Kidney (tissue), 14 donors: Measurements from ENCODE around the gene ATP6V1F. TPM values are rescaled to one million over a fixed set of nuclear protein-coding genes. Genes with fewer than 3 reads are reported as not detected.

Source experiments
- DNase-seq, 5 donors: peaks; one replicate each; pipeline ENCODE4 v3.0.0-alpha.2; 2013 to 2020
- FAIRE-seq: peaks from 2 replicates; lab custom pipeline; 2012; peaks lifted over from hg19 to GRCh38; lab: Jason Lieb, UNC
- H3K27ac ChIP-seq, 2 donors: one replicate each; pipeline ENCODE4 v1.7.0; 2013; ENCODE audit warnings: low read depth in 2 of 2, low read length in 2 of 2, inconsistent platforms in 1 of 2
- H3K27me3 ChIP-seq: one replicate; pipeline ENCODE4 v1.7.1; 2013; ENCODE audit warnings: low read length, inconsistent platforms; ENCODE audit not compliant: control insufficient read depth, insufficient read depth
- H3K36me3 ChIP-seq, 3 donors: one replicate each; pipeline versions ENCODE4 v1.7.0 to v1.7.1; 2013; ENCODE audit warnings: low read length in 3 of 3, control low read depth in 1 of 3, inconsistent platforms in 1 of 3; ENCODE audit not compliant: insufficient read depth in 3 of 3, control insufficient read depth in 2 of 3
- H3K4me1 ChIP-seq, 3 donors: one replicate each; pipeline versions ENCODE4 v1.7.0 to v1.7.1; 2013; ENCODE audit warnings: low read length in 3 of 3, inconsistent platforms in 1 of 3, low read depth in 1 of 3; ENCODE audit not compliant: control insufficient read depth in 2 of 3, insufficient read depth in 2 of 3
- H3K4me3 ChIP-seq, 3 donors: one replicate each; pipeline versions ENCODE4 v1.7.0 to v1.8.1; 2013; ENCODE audit warnings: low read length in 3 of 3, control low read depth in 1 of 3, inconsistent platforms in 1 of 3
- H3K9ac ChIP-seq, 3 donors: one replicate each; pipeline versions ENCODE4 v1.7.0 to v1.7.1; 2013; ENCODE audit warnings: low read length in 3 of 3, control low read depth in 1 of 3, inconsistent platforms in 1 of 3
- H3K9me3 ChIP-seq, 3 donors: one replicate each; pipeline versions ENCODE4 v1.7.0 to v1.7.1; 2013; ENCODE audit warnings: low read length in 3 of 3, control low read depth in 1 of 3, inconsistent platforms in 1 of 3; ENCODE audit not compliant: control insufficient read depth in 2 of 3, insufficient read depth in 1 of 3
- CTCF ChIP-seq: IDR thresholded peaks from 3 replicates; pipeline ENCODE4 v1.5.1; 2012; ENCODE audit warnings: mild to moderate bottlenecking, moderate library complexity, borderline replicate concordance; ENCODE audit not compliant: insufficient read depth; ENCODE audit errors: extremely low read depth
- intact Hi-C: fragments of 100-400 bp; cut with DNase I; formaldehyde crosslinking; loops from one replicate; pipeline ENCODE4 v1.11.1; 2022
- polyA plus RNA-seq: library from polyadenylated mRNA; stranded (reverse); fragments of 350-450 nt; fragmentation: Illumina TruSeq; extraction: RNeasy Lipid Tissue Mini Kit (QIAGEN cat#74804); gene quantifications from one replicate; pipeline ENCODE4 v1.2.3, GENCODE V29; 2014; ENCODE audit warnings: low read depth, low replicate concordance; ENCODE audit not compliant: insufficient read depth
- total RNA-seq: library from RNA; stranded (reverse); fragmentation: NEBNext Ultra II Directional; extraction: Animal tissue kit (Norgen Biotek cat#: 25700); gene quantifications from one replicate; pipeline ENCODE4 v1.2.1, GENCODE V29; 2021
- donor health status: control.
- donor health status: control.
- donor health status: control.
- donor health status: control.
- donor health status: control.
- donor health status: DM: yes; HTN: yes; CAD: no.
- donor health status: Normal renal cell carcinoma (clear cell type).

ATP6V1F gene
- total and polyA plus RNA-seq, 2 donors from 2014 or later, result 161 to 684 TPM

DNA sequence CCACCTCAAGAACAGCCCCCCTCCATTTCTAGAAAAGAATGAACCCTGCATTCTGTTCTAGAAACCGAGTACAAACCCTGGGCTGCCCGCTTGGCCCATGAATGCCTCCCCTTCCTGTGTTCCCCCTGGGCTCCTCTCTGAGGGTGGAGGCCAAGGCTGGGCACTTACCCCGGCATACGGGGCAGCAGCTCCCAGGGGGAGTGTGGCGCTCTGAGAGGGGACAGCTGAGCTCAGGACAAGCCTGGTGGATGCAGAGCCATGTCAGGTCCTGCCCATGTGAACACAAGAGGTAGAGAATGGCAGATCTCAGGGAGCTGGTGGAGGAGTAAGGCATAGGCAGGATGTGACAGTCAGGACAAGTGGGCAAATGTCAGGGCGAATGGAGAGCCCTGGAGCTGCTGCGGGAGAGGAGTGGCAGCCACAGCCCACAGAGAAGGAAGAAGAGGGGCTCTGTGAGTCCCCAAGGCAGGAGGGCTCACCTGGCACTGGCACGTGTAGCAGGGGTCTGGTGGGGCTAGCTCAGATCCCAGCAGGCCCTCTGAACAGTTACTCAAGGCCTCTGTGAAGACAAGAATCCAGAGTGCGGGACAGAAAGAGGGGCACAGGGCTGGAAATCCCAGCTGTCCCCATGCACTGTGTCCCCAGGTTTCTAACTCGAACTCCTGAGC is 18.9 kb downstream of the ATP6V1F start:
- no peak for TF ChIP-seq CTCF
- Histone ChIP-seq H3K9ac (no peak overlapping the region), H3K27me3 (no peaks in the 10 kb centered on the region), H3K27ac (no peak overlapping the region), H3K4me1 (no peaks in the 10 kb centered on the region), H3K4me3 (no peak overlapping the region), H3K36me3 (no peaks in the 10 kb centered on the region), H3K9me3 (no peaks in the 10 kb centered on the region)
- DNase-seq (peak in 2 of 5 donors; percentile 28 to 51), FAIRE-seq (no peak)
- intact Hi-C loops, result no loop called here

GRCh38 chr7:128882134-128882533 is 19.5 kb downstream of the ATP6V1F start:
- intact Hi-C loops, result no loop called here
- DNase-seq, result peak in 2 of 5 donors; percentile 22 to 37

DNA sequence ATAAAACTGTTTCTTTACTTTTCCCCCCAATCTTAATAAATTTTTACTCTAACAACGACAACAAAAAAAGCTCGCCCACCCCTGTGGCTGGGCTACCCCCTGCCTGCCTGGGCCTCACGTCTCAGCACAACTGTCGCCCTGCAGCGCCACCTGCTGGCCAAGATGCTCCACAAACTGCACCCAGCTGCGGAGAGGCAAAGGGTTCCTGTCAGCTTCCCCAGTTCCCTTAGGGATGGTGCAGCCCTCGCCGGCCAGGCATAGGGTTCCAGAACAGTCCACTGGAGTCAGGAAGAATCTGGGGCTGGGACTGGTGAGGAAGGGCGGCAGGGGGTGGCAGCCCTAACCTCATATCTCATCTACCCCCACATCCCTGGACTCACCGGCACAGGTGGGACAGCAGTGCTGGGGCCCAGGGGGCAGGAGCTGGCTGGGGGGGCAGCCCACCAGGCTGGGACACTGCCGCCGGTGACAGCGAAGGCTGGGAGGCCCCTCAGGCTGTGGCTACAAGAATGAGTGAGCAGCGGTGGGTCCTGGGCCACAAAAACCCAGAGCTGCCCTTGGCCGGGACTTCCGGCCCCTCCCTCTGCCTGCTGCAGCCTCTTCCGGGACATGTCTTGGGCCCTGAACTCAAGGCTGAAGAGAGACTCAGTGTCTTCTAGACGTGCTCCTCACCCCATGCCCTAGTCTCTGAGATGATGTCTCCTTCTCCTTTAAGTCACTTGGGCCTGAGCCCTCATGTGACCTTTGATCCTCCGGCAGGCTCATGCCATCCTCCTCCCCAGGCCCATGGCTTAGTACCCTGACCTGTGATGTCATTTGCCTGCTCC is 21.2 kb downstream of the ATP6V1F start:
- no peaks in the 10 kb centered on the region for H3K27me3 ChIP-seq
- intact Hi-C loops, result no loop called here
- H3K9me3 ChIP-seq, result peaks cover 0 to 3% (median 0%) of the 10 kb centered on the region in 3 donors
- no peaks in the 10 kb centered on the region for H3K36me3 ChIP-seq
- peak; percentile 96 for TF ChIP-seq CTCF
- peak; percentile 85 to 91 (median 87) for DNase-seq
- no peak overlapping the region for H3K4me3 ChIP-seq
- FAIRE-seq, result no peak
- H3K4me1 ChIP-seq, result no peaks in the 10 kb centered on the region
- H3K9ac ChIP-seq, result no peak overlapping the region
- no peak overlapping the region for H3K27ac ChIP-seq

More at GRCh38 chr7:128882134-128882533, 19.5 kb downstream of the ATP6V1F start:
- Histone ChIP-seq H3K4me1 (no peaks in the 10 kb centered on the region), H3K9ac (no peak overlapping the region), H3K27me3 (no peaks in the 10 kb centered on the region), H3K4me3 (no peak overlapping the region), H3K27ac (no peak overlapping the region), H3K36me3 (no peaks in the 10 kb centered on the region), H3K9me3 (no peaks in the 10 kb centered on the region)
- FAIRE-seq, result no peak
- no peak for TF ChIP-seq CTCF
